ENCODE data around the gene PGM1.

DNA sequence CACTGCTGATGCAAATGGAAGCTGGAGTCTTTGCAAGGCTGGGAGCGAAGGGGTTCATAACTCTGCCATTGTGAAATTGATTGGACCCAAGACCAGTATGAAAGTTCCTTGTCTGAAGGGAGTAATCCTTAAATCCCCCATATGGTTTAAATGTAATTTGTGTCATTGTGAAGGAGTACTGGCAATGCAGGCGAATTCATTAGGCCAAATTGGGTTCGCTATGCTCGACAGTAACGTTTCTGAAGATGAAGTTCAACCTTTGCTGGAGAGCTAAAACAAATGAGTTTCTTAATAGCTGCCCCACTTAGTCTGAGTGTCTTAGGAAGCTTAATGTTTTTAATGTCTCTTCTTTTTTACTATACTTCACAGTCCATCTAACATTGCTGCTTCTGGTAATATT lies 27.5 kb downstream of the PGM1 start:
- TF ChIP-seq EZH2 (IDR thresholded peaks at IDR 0.05; ENCODE audit: low read length, unreplicated experiment) (no peak), EZH2phosphoT487 (IDR thresholded peaks at IDR 0.05; ENCODE audit: borderline replicate concordance, low read length) (no peak)
- TF ChIP-seq, protein P1, sequence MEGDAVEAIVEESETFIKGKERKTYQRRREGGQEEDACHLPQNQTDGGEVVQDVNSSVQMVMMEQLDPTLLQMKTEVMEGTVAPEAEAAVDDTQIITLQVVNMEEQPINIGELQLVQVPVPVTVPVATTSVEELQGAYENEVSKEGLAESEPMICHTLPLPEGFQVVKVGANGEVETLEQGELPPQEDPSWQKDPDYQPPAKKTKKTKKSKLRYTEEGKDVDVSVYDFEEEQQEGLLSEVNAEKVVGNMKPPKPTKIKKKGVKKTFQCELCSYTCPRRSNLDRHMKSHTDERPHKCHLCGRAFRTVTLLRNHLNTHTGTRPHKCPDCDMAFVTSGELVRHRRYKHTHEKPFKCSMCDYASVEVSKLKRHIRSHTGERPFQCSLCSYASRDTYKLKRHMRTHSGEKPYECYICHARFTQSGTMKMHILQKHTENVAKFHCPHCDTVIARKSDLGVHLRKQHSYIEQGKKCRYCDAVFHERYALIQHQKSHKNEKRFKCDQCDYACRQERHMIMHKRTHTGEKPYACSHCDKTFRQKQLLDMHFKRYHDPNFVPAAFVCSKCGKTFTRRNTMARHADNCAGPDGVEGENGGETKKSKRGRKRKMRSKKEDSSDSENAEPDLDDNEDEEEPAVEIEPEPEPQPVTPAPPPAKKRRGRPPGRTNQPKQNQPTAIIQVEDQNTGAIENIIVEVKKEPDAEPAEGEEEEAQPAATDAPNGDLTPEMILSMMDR (conservative IDR thresholded peaks at IDR 0.05; ENCODE audit: low read depth, low read length), result no peak

All from PC-3 (cell line).